Epidermal melanocyte (primary cell): ENCODE results near the gene L3MBTL2.
A peak's percentile ranks its signal among the peaks of the same experiment; 100 is the strongest.
"Not testable (repeated sequence)": the region's sequence is repeated elsewhere in the genome, so short reads cannot be mapped to it uniquely, and the experiment has no call there.

ENCODE experiments used
- DNase-seq: peaks from one replicate; pipeline ENCODE4 v3.0.0; 2011; ENCODE audit warnings: low spot score; ENCODE audit not compliant: insufficient read length

L3MBTL2 gene

GRCh38 chr22:41204992-41205900, at the start of gene L3MBTL2:
L3MBTL2 (plus strand) TSS chr22:41205312; CDS start chr22:41205363, 51 bp downstream.
- peak; percentile 99 for DNase-seq

GRCh38 chr22:41157083-41157482, 48.0 kb upstream of the L3MBTL2 start:
- DNase-seq, result no peak

- DNase-seq, result no peak
Measured at GRCh38 chr22:41169157-41169556, 36.0 kb upstream of the L3MBTL2 start.

GRCh38 chr22:41171996-41172395, 33.1 kb upstream of the L3MBTL2 start:
- no peak for DNase-seq

- no peak for DNase-seq
Measured at GRCh38 chr22:41175546-41175945, 29.6 kb upstream of the L3MBTL2 start.

- DNase-seq, result no peak
Measured at GRCh38 chr22:41177040-41177621, 28.0 kb upstream of the L3MBTL2 start.

- DNase-seq, result no peak
Measured at GRCh38 chr22:41177622-41178424, 27.3 kb upstream of the L3MBTL2 start.

- DNase-seq, result no peak
Measured at GRCh38 chr22:41178425-41178975, 26.6 kb upstream of the L3MBTL2 start.

- DNase-seq, result not testable (repeated sequence)
Measured at GRCh38 chr22:41180362-41180761, 24.8 kb upstream of the L3MBTL2 start.

- DNase-seq, result no peak
Measured at GRCh38 chr22:41180926-41181325, 24.2 kb upstream of the L3MBTL2 start.

- no peak for DNase-seq
Measured at GRCh38 chr22:41181349-41182241, 23.5 kb upstream of the L3MBTL2 start.

GRCh38 chr22:41184679-41185078, 20.4 kb upstream of the L3MBTL2 start:
- no peak for DNase-seq

GRCh38 chr22:41191467-41191866, 13.6 kb upstream of the L3MBTL2 start:
- no peak for DNase-seq

- no peak for DNase-seq
Measured at GRCh38 chr22:41193829-41194228, 11.3 kb upstream of the L3MBTL2 start.

GRCh38 chr22:41197038-41197972, 7.8 kb upstream of the L3MBTL2 start:
- DNase-seq, result peak; percentile 84

- no peak for DNase-seq
Measured at GRCh38 chr22:41198027-41198580, 7.0 kb upstream of the L3MBTL2 start.

GRCh38 chr22:41201141-41201540, 4.0 kb upstream of the L3MBTL2 start:
- DNase-seq, result no peak

- DNase-seq, result no peak
Measured at GRCh38 chr22:41203118-41203517, 2.0 kb upstream of the L3MBTL2 start.

GRCh38 chr22:41204066-41204465, 1.0 kb upstream of the L3MBTL2 start:
- DNase-seq, result no peak
